GM18517 (cell line): ENCODE measurements around the gene CYB561A3.

ENCODE experiments used
- ATAC-seq: cut with Tn5 transposase; IDR thresholded peaks from one replicate; pipeline ENCODE4 v1.9.1; 2021; ENCODE audit warnings: mild to moderate bottlenecking, moderate library complexity; ENCODE audit not compliant: unreplicated experiment

CYB561A3 gene

DNA sequence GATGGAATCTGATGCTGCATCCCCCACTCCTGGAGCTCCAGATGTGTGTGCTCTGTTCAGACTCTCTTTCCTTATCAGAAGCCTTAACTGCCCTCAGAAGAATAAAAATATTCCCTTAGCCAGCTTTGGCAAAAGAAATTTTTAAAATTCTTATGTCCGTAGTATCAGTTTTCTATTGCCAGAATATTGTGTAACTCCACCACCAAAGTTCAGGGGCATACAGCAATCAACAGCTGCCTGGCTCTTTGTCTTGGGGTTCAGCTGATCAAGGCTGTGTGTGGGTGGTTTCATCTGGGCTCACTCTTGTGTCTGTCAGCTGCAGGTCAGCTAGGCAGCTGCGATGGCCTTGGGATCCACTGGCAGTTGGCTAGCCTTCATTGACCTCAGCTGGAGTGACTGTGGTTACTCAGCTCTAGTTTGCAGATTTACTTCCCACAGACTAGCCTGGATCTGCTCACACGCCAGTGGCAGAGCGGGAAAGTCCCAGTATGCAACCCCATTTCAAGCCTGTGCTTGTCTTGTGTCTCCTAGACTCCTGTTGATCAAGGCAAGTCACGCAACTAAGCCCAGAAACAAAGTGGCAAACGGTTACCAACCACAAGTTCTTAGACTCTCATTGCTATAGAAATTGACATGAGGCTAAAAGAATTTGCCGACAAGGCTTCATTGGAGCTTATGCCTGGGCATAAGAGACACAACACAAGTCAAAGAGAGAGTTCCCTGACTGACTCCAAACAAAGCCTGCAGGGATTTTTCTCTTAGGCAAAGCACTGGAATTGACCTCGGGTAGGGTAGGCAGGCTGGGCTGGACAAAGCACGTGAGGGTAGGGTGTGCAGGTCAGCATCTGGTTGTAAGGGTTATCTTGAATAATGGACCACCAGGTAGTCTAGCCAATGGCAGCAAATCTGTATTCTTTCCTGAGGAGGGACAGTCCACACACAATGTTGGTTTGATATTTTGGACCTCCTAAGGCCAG lies 8.0 kb upstream of the CYB561A3 start:
- ATAC-seq = no peak

DNA sequence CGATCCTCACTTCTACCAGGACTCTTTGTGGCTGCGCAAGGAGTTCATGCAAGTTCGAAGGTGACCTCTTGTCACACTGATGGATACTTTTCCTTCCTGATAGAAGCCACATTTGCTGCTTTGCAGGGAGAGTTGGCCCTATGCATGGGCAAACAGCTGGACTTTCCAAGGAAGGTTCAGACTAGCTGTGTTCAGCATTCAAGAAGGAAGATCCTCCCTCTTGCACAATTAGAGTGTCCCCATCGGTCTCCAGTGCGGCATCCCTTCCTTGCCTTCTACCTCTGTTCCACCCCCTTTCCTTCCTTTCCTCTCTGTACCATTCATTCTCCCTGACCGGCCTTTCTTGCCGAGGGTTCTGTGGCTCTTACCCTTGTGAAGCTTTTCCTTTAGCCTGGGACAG lies 7.0 kb upstream of the CYB561A3 start:
- no peak for ATAC-seq

DNA sequence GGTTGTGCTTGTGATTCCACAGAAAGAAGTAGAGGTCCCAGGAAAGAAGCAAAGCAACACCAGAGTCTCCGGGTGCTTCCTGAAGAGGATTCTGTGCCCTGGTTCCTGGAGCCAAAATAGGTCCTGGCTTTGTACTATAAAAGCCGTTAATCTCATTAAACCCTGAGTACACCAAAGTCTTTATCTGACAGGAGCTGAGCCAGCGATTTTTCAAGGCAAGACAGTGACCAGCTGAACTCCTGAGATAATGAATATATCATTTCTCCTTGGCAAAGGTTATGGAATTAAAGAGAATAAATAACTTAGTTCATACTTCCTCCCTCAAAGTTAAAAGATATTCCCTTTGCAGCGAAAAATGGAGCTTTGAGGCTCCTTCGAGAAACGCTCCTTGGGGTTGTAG lies 5.7 kb upstream of the CYB561A3 start:
- ATAC-seq = no peak

DNA sequence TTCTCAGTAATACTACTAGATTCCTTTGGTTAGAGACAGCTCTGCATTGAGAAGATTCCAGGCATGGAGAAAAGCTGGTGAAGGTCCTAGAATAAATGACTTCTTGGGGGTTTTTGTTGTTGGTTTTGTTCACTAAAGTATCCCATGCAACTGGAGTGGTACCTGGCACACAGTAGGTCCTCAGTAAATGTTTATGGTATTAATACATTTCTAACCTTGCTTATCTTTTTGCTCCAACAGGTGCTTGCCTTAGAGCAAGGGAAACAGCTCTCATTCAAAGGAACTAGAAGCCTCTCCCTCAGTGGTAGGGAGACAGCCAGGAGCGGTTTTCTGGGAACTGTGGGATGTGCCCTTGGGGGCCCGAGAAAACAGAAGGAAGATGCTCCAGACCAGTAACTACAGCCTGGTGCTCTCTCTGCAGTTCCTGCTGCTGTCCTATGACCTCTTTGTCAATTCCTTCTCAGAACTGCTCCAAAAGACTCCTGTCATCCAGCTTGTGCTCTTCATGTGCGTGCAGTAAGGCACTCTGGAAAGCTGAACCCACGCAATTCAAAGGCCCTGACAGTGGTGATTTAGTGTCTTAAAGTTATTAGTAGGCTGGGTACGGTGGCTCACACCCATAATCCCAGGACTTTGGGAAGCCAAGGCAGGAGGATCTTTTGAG lies 2.5 kb upstream of the CYB561A3 start:
- ATAC-seq = no peak

DNA sequence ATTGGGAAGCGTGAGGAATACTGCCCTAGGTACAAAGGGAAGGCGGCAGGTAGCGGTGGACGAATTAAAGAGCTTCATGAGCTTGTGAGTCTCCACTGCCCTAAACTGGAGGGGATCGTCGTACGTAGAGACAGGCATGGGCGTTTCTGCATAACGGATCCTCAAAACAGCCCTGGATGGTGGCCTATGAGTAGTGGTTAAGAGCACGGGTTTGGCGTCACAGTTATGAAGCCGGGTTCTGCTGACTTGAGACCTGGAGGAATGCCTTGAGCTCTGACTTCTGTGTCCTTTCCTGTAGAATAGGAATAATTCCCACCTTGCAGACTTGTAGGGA lies 827 bp upstream of the CYB561A3 start:
- peak; percentile 1 for ATAC-seq

DNA sequence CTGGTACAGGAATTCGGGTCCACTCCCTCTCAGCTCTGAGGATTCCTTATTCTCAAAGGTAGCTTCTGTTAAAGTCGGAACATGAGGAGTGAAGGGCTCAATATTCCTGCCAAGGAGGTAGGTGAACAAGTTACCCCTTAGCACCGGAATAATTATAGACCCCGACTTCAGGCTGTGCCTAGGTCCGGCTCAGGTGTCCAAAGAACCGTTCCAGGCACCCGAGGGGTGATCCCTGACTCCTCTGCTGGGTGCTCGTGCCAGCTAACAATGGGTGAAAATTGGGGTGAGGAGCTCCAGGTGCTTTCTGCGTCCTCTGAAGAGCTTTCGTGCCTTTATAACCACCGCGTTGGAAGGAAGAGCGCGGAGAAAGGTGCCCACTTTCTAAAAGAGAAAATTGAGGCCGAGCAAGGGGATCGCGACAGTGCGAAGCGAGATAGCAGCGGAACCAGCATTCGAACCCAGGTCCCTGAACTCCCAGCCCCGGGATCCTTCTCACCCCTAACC lies 393 bp downstream of the CYB561A3 start:
- no peak for ATAC-seq

DNA sequence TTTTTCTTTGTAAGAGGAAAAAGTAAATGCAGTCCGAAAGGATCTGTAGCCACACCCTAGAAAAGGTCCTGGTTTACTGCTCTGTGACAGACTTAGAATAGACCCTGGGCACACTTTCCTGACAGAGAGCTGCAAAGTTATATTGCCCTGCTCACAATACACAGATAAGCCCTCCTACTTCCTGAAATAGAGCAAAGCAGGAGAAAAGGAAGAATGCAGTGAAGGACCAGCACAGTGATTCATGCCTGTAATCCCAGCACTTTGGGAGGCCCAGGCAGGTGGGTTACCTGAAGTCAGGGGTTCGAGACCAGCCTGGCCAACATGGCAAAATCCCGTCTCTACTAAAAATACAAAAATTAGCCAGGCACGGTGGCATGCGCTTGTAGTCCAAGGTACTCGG lies 2.2 kb downstream of the CYB561A3 start:
- ATAC-seq = no peak

DNA sequence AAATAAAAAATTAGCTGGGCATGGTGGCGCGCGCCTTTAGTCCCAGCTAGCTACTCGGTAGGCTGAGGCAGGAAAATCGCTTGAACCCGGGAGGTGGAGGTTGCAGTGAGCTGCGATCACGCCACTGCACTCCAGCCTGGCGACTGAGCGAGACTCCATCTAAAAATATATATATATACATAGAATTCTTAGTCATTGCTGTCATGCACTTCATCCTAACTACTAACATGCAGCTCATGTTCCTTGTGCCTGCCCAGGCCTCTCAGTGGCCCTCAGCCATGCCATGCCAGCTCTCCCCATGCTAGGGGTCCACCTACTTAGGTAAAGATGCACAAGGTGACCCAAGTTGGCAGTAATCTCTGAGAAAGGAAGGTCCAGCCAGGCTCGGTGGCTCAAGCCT lies 3.1 kb downstream of the CYB561A3 start:
- no peak for ATAC-seq

DNA sequence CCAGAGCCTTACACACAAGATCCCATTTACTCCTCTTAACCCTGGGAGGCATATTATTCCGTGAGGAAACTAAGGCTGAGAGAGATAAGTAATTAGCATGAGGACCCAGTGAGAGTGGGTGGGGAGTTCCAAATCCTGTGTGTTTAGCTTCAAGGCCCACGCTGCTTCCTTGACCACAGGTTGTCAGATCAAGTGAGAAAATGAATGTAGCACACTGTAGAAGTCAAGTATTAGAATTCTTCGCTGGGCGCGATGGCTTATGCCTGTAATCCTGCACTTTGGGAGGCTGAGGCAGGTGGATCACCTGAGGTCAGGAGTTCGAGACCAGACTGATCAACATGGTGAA lies 3.8 kb downstream of the CYB561A3 start:
- ATAC-seq = no peak

DNA sequence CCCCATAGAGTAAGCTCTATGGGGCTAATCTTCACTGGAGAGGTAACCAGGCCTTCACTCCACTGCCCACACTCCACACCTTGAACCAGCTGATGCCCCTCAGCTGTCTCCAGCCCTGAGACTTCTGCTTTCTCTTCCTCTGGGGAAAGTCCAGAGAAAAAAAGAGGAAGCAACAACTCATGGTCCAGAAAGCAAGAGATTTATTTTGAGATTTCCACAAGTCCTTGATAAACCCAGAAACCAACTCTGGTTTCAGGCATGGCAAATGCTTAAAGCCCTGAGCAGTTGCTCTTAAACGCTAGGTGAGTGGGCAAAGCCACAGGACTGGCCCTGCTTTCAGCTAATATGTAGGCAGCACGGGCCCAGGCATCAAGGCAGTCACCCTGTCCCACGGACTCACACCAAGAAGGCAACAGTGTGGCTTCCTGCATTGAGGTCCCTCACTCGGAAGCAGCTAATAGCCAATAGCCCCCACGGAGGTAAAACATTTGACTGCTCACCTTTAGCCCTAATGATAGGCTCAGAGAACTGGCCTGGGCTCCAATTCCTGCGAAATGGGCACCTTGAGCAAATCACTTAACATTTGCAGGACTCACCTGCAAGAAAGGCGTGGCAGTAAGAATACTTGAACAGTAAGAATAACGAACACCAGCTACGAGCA lies 4.3 kb downstream of the CYB561A3 start:
- peak; percentile 44 for ATAC-seq

DNA sequence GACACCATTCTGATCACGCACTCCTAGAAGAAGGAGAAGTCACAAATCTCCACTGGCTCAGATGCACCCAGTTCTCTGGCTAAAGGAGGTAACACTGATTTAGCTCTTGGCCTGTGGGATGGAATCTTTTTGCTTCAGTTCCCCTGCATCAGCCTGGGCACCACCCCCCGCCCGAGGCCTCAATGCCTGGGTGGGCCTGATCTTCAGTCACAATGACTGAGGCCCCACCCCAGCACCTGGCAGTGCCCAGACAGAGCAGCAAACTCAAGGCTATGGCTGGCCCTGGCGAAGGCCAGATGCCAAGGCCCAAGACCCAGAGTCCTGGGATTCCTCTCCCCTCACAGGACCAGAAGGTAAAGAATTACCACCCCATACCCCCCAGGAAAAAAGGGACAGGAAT lies 5.0 kb downstream of the CYB561A3 start:
- no peak for ATAC-seq

DNA sequence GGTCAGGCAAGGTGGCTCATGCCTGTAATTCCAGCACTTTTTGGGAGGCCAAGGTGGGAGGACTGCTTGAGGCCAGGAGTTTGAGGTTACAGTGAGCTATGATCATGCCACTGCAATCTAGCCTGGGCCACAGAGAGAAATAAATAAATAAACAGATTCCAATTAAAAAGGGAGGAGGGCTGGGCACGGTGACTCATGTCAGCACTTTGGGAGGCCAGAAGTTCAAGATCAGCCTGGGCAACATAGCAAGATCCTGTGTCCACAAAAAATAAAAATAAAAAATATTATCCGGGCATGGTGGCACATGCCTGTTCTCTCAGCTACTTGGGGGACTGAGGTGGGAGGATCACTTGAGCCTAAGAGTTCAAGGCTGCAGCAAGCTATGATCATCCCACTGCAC lies 7.5 kb downstream of the CYB561A3 start:
- no peak for ATAC-seq

DNA sequence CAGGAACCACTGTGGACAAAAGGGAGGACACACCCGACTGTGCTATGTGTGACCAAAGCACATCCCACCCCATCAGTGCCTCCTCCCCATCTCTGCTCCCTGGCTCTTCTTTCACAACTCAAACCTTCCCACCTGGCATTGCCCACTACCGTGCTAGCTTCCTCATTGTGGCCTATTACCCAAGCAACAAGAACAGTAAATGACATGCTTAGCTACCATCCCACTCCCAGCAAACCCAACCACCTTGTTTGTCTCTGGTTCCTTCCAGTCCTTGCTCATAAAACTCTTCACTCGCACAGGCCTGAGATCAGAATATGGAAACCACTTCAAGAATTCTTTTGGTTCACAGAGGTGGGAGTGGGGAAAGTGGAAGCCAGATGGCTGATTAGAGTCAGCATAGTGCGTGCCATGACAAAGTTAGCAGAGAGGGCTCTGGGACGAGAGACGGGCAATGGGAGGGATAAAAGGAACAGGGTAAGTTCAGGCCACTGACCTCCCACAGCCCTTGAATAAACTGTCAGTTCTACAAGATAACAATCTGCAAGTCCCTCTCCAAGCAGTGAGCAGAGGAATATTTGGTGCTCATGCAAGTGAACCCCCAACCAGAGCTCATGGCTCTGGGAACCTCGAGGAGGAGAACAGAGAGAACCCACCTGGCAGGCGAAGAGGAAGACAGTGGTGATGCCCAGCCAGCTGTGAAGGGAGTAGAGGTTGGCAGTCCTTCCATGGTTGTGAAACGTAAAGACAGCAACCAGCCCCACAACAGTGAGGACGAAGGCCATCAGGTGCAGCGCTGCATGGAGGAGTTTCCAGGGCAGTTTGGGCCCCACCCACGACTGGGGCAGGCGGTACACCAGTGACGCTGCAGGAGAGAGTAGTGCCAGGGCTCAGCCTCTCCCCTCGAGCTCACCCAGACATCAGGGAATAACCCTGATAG lies 8.3 kb downstream of the CYB561A3 start:
- ATAC-seq = no peak

DNA sequence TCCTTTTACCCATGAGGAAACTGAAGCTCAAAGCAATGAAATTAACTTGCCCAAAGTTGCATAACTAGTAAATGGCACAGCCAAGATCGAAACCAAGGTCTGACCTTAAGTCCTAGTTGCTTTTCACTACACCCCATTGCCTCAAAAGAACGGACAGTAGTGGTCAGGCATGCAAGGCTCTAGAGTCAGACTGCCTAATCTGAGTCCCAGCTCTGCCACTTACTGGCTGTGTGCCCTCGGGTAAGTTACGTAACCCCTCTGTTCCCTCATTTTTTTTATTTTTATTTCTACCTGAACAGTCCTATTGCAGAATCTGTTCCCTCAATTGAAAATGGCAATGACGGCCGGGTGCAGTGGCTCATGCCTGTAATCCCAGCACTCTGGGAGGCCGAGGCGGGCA lies 9.6 kb downstream of the CYB561A3 start:
- ATAC-seq = no peak

DNA sequence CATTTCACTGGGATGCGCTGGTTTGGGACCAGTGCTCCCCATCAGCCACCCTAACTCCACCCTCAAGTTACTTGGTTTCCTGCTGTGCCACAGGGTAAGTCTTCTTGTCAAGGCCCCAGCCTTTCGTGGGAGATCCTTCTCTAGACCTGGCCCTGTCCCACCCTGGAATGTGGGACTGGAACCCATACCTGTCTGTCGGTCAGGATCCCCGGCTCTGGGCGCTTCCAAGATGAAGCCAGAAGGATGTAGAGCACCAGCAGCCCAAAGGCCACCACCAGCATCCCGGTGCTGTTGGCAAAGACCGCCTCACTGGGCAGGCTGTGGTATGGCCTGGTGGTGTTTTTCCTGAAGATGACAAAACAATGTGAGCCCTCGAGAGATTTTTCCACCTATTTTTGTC lies 10.9 kb downstream of the CYB561A3 start:
- no peak for ATAC-seq

DNA sequence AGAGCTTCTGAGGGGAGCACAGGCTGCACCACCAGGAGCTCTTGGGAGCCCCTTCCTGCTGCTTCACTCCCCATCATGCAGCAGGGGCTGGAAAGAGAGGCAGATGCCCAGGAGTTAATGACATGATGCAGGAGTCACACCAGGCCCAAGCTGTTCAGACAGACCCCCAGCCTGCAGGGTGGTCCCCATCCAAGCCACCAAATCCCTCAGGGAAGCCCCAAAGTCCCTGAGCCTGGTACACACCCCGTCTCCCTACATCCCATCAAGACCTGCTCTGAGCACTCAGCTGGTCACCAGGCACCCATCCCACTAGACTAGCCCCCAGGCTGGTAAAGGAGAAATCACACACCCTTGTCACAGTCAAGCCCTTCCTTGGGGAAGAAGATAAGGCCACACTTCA lies 11.3 kb downstream of the CYB561A3 start:
- no peak for ATAC-seq

DNA sequence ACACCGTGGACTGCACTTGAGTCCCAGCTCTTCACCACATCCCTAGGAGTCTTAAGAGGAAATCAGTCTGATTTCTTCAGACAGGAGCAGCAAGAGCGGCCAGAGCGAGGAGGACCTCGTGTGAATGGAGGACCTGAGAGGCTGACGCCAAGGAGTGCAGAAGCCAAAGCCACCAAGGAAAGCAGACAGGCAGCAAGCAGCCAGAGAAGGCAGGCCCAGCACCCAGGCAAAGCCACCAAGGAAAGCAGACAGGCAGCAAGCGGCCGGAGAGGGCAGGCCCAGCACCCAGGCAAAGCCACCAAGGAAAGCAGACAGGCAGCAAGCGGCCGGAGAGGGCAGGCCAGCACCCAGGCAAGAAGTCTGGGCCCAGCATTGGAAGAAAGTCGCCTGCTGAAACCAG lies 11.8 kb downstream of the CYB561A3 start:
- no peak for ATAC-seq

DNA sequence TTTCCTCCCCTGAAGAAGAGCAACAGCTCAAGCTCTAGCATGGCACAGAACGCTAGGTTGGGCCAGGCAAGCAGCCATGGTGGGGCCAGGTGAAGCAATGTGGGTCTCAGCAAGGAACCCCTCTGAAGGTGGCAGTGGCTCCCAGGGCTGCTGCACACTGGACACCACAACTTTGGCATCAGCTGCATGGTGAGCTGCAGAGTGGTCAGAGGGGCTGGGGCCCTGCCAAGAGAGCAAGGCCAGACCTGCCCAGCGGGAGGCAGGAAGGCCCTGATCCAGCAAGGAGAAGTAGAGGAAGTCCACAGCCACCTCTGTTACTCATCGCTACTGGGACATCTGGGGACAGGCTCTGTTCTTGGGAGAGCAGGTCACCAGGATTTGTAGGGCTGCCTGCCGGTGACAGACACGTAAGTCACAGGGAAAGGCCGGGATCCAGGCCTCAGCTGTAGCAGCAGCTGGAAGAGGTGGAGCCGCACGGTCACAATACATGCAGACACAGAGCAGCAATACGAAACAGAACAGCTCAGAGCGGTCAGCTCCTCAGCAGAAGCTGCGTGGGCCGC lies 12.4 kb downstream of the CYB561A3 start:
- no peak for ATAC-seq

DNA sequence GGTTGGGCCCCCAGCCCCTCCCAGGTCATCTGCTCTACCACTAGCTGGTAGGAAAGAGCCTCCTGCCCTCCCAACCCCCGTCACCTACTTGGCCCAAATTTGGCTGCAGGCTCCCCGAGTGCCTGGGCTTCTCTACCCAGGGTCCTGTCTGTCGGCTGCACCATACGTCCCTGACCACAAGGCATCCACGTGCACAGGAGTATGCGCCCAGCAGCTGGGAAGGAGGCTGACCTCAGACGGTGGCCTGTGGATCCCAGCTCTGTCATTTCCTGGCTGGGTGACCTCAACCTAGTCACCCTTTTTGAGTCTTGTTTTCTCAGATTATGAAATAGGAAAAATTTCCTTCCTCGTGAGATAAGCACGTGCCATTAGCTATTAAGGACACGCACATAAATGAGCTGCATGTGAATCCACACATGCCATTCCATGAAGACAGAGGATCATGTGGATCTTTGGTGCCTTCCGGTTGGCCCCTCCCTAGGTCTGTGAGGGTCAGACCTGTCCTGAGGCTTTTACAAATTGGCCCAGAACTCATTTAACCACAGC lies 13.7 kb downstream of the CYB561A3 start:
- ATAC-seq = no peak
